Measurements from ENCODE around the gene CYP4A22. TPM values are rescaled to one million over a fixed set of nuclear protein-coding genes. Genes with fewer than 3 reads are reported as not detected.

The CYP4A22 gene
- total RNA-seq, 4 donors from 2014 or later = not detected

DNA sequence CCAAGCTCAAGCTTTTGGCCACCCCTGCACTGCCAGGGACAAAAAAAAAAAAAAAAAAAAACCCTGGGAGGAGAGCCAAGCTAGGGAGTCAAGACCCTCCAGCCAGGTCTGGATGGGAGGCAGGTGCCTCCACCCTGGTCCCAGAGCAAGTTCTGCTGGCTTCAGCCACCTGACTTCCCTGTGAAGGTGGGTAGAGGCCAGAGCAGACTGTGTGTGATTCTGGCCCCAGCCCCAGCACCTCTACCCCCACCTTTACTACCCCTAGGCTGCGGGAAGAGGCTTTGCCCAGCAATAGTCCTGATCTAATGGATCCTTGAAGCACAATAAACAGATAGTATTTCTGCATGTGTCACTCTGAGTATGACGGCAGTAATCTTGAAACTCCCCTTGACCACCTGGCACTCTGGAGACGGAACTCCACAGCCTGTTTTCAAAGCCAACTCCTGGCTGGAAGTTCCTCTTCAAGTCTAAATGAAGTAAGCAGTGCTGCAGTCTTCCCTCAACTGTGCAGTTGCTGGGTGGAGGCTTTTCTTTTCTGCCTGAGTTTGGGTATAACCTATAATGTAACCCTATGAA, 42.8 kb downstream of the CYP4A22 start:
- 64% methylated on average over 3 of the region's 3 CpGs for WGBS
- Histone ChIP-seq H3K4me3 (peak overlapping the region; percentile 51), H3K4me1 (peaks cover 19% of the 10 kb centered on the region)

DNA sequence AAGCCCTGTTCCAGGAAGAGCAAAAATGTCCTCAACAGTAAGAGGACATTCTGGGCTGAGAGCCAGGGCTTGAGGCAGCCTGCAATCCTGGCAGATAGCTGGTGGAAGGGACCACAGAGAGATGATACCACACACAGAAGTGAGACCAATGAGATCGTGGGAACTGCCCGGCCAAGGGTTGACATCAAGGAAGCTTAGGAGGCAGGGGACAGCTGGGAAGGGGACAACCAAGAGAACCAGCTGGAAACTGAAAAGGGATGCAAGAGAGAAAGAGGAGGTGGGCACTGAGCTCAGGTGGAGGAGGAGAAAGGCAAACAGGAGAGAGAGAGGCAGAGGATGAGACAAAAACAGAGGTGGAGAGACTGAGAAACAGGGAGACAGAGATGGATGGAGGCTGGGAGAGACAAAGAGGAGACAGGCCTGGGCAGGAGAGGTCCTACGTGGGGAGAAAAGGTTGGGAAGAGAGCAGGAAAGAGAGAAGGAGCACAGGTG, 43.4 kb downstream of the CYP4A22 start:
- no peak overlapping the region for H3K4me3 ChIP-seq
- WGBS = 71% methylated on average over 3 of the region's 3 CpGs
- H3K27me3 ChIP-seq = peaks cover 7% of the 10 kb centered on the region
- TF ChIP-seq EP300 (IDR thresholded peaks at IDR 0.05) (no peak), POLR2A (IDR thresholded peaks at IDR 0.05) (no peak), CTCF (IDR thresholded peaks at IDR 0.05) (no peak), POLR2AphosphoS5 (IDR thresholded peaks at IDR 0.05) (no peak)
- H3K4me1 ChIP-seq = peaks cover 15% of the 10 kb centered on the region
- H3K36me3 ChIP-seq = no peaks in the 10 kb centered on the region
- no peak overlapping the region for H3K27ac ChIP-seq
- no peaks in the 10 kb centered on the region for H3K9me3 ChIP-seq
- no peak for DNase-seq (ENCODE audit: low spot score in 2 of 2)

More for the DNA sequence above, 42.8 kb downstream of the CYP4A22 start:
- Histone ChIP-seq H3K36me3 (no peaks in the 10 kb centered on the region), H3K27me3 (peaks cover 7% of the 10 kb centered on the region), H3K9me3 (no peaks in the 10 kb centered on the region), H3K27ac (no peak overlapping the region)
- TF ChIP-seq POLR2A (IDR thresholded peaks at IDR 0.05) (no peak), EP300 (IDR thresholded peaks at IDR 0.05) (no peak), POLR2AphosphoS5 (IDR thresholded peaks at IDR 0.05) (no peak), CTCF (IDR thresholded peaks at IDR 0.05) (no peak)
- no peak for DNase-seq (ENCODE audit: low spot score in 2 of 2)

DNA sequence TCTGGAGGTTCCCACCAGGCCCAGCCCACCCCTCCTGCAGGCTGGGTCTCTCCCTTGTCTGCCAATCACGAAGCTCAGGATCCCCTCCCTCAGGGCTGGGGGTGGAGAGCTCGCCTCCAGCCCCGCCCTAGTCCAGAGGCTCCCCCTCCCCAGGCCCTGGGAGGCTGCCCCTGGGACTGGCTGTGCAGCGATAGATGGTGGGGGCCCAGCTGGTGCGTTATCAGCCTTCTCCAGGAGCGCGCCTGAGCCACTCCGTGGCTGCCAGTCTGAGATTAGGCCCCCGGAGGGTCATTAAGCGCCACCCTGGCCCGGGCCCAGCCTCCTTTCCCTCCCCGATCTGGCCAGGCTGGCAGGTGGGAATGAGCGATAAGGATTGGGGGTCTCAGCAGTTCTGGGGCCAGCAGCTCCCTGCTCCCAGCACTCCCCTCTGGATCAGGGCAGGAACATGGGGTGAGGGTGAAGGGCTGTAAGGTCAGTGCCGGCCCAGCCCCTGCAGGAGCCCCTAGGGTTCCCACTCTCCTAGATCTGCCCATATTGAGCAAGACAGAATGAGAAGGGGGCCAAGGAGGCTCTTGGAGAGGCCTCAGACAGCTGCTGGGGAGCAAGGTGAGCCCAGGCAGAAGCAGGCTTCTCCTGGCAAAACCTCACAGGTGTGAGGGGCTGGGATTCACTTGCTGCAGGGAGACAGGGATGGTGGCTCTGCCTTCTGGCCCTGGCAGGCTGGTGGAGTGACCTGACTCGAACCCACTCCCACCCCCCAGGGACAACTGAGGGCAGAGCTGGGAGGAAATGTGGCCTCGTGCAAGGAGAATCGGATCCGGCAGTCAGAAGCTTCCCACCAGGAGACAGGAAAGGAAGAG, 44.1 kb downstream of the CYP4A22 start:
- peaks cover 13% of the 10 kb centered on the region for H3K4me1 ChIP-seq
- no peaks in the 10 kb centered on the region for H3K36me3 ChIP-seq
- peaks cover 7% of the 10 kb centered on the region for H3K27me3 ChIP-seq
- H3K27ac ChIP-seq = no peak overlapping the region
- DNase-seq (ENCODE audit: low spot score in 2 of 2) = no peak
- WGBS = 58% methylated on average over 11 of the region's 18 CpGs
- H3K9me3 ChIP-seq = no peaks in the 10 kb centered on the region
- H3K4me3 ChIP-seq = no peak overlapping the region
- TF ChIP-seq POLR2A (IDR thresholded peaks at IDR 0.05) (no peak), EP300 (IDR thresholded peaks at IDR 0.05) (no peak), CTCF (IDR thresholded peaks at IDR 0.05) (no peak), POLR2AphosphoS5 (IDR thresholded peaks at IDR 0.05) (no peak)

DNA sequence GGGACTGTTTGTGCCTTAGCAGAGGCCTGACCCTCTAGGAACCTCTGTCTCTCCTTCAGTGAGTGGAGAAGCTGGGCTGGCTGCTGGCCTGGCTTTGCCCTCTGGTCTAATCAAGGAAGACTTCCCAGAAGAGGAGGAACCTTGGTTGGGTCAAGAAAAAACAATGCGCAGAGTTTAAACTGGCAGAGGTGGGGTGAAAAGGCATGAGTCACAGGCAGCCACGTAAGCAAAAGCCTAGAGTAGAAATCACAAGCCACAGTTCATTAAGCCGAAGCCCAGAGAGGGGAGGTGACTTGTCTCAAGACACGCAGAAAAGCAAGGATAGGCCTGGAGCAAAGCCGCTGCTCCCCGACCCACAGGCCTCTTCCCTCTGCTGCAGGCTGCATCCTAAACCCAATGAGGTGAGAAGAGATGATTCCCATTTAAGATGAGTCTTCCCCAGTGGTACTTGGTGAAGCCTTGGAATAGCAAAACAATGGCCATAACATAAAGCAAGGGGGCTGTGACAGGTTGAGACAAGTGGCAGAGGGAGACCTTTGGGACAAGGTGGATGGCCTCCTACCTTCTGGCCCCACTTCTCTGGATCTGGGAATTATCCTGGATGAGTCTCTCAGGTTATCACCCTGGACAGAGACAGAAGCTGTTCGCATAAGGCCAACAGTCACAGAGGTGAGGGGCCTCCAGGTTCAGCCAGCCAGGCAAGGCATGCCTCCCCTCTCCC, 44.9 kb downstream of the CYP4A22 start:
- DNase-seq (ENCODE audit: low spot score in 2 of 2) = no peak

More for the DNA sequence above, 44.9 kb downstream of the CYP4A22 start:
- peaks cover 7% of the 10 kb centered on the region for H3K27me3 ChIP-seq
- H3K4me1 ChIP-seq = peaks cover 13% of the 10 kb centered on the region
- TF ChIP-seq EP300 (IDR thresholded peaks at IDR 0.05) = no peak
- TF ChIP-seq POLR2AphosphoS5 (IDR thresholded peaks at IDR 0.05) = no peak
- no peak for TF ChIP-seq POLR2A (IDR thresholded peaks at IDR 0.05)
- no peak for TF ChIP-seq CTCF (IDR thresholded peaks at IDR 0.05)
- 68% methylated on average over 7 of the region's 7 CpGs for WGBS
- H3K27ac ChIP-seq = no peak overlapping the region
- H3K36me3 ChIP-seq = no peaks in the 10 kb centered on the region
- H3K4me3 ChIP-seq = no peak overlapping the region
- no peaks in the 10 kb centered on the region for H3K9me3 ChIP-seq
